SH-SY5Y (cell line): Measurements from ENCODE around the gene JAKMIP1.

ENCODE experiments used
- GATA2 ChIP-seq: IDR thresholded peaks from 2 replicates; pipeline ENCODE4 v1.6.1; 2011; ENCODE audit warnings: mild to moderate bottlenecking, low read depth, low read length
- GATA3 ChIP-seq: IDR thresholded peaks from 2 replicates; pipeline ENCODE4 v1.6.1; 2011; ENCODE audit warnings: low read depth, mild to moderate bottlenecking, low read length, moderate library complexity

- TF ChIP-seq GATA3 (no peak), GATA2 (no peak)
These were observed 8.8 kb downstream of the JAKMIP1 start for GRCh38 chr4:6191448-6192130.
